Esophagus muscularis mucosa (tissue), 4 donors: ENCODE measurements around the gene KLK1. TPM values are rescaled to one million over a fixed set of nuclear protein-coding genes. Genes with fewer than 3 reads are reported as not detected.

ENCODE experiments used
- DNase-seq: peaks from one replicate; pipeline ENCODE4 v3.0.0-alpha.2; 2017; ENCODE audit errors: extremely low spot score
- H3K27ac ChIP-seq, 4 donors: fragments of 200-600 bp; sonication (generic); replicated peaks in 1 of 4; 1 replicate in 3 of 4; 2 replicates in 1 of 4; pipeline ENCODE4 v1.5.1; 2016 to 2019; ENCODE audit warnings: mild to moderate bottlenecking in 1 of 4
- H3K27me3 ChIP-seq, 4 donors: fragments of 200-600 bp; sonication (generic); one replicate each; pipeline versions ENCODE4 v1.5.1 to v1.6.0; 2016 to 2019
- H3K36me3 ChIP-seq, 4 donors: fragments of 200-600 bp; sonication (generic); one replicate each; pipeline ENCODE4 v1.5.1; 2016 to 2019
- H3K4me1 ChIP-seq, 4 donors: fragments of 200-600 bp; sonication (generic); one replicate each; pipeline ENCODE4 v1.5.1; 2016 to 2019
- H3K4me3 ChIP-seq, 4 donors: fragments of 200-600 bp; sonication (generic); 1 replicate in 2 of 4; 2 replicates in 2 of 4; pipeline ENCODE4 v1.5.1; 2016 to 2019; ENCODE audit warnings: mild to moderate bottlenecking in 4 of 4, moderate library complexity in 1 of 4
- H3K9me3 ChIP-seq, 4 donors: fragments of 200-600 bp; sonication (generic); 1 replicate in 3 of 4; 2 replicates in 1 of 4; pipeline ENCODE4 v1.5.1; 2016 to 2019
- CTCF ChIP-seq, 3 experiments: fragments of 200-600 bp in 2 of 3; fragments of 450-650 bp in 1 of 3; sonication (generic) in 2 of 3; IDR thresholded peaks; one replicate each; pipeline ENCODE4 v1.5.1; 2017 to 2019; ENCODE audit warnings: antibody characterized with exemption in 3 of 3, mild to moderate bottlenecking in 2 of 3, moderate library complexity in 1 of 3
- EP300 ChIP-seq: sonication (generic); formaldehyde crosslinking; IDR thresholded peaks from one replicate; pipeline ENCODE4 v1.6.1; 2017; ENCODE audit warnings: antibody characterized with exemption
- POLR2A ChIP-seq: fragments of 450-650 bp; IDR thresholded peaks from one replicate; pipeline ENCODE4 v1.6.1; 2017; ENCODE audit warnings: antibody characterized with exemption, moderate library complexity, mild to moderate bottlenecking, low read depth
- POLR2AphosphoS5 ChIP-seq, 2 donors: sonication (generic); formaldehyde crosslinking; IDR thresholded peaks; one replicate each; pipeline ENCODE4 v1.6.1; 2017; ENCODE audit warnings: antibody characterized with exemption in 2 of 2
- WGBS: methylation state at CpG from one replicate; pipeline ENCODE4 v1.1.5; 2018; 5-methylcytosine and 5-hydroxymethylcytosine counted together
- intact Hi-C: fragments of 100-400 bp; cut with DNase I; formaldehyde crosslinking; loops from one replicate; pipeline ENCODE4 v1.15.1; 2023
- total RNA-seq, 4 donors: library from RNA; depleted of rRNA; stranded (reverse); fragments of >200 nt; gene quantifications; one replicate each; pipeline versions ENCODE4 v1.1.0 to v1.2.1, GENCODE V29; 2016

Gene KLK1
- total RNA-seq, 4 donors from 2014 or later: not detected

- Histone ChIP-seq H3K36me3 (no peaks in the 10 kb centered on the region), H3K4me1 (no peaks in the 10 kb centered on the region), H3K27me3 (peaks cover 0 to 80% (median 10%) of the 10 kb centered on the region in 4 donors), H3K27ac (no peak overlapping the region), H3K9me3 (no peaks in the 10 kb centered on the region), H3K4me3 (no peak overlapping the region)
- no peak for DNase-seq
- TF ChIP-seq POLR2A (no peak), CTCF (IDR thresholded peaks at IDR 0.05) (no peak), POLR2AphosphoS5 (IDR thresholded peaks at IDR 0.05) (no peak), EP300 (no peak)
- WGBS: 49% methylated on average over 6 of the region's 6 CpGs
- intact Hi-C loops: no loop called here
These were observed 33.8 kb upstream of the KLK1 start for GRCh38 chr19:50857366-50857765.

GRCh38 chr19:50854636-50855410 lies 31.2 kb upstream of the KLK1 start, which contains the start of gene KLK3:
KLK3 (plus strand) TSS chr19:50854915; CDS start chr19:50854956, 41 bp downstream.
- Histone ChIP-seq H3K4me3 (no peak within 1 kb of the TSS), H3K9me3 (no peaks in the 10 kb centered on the region), H3K27me3 (peaks cover 0 to 84% (median 8%) of the 10 kb centered on the region in 4 donors), H3K4me1 (no peaks in the 10 kb centered on the region), H3K36me3 (no peaks in the 10 kb centered on the region), H3K27ac (no peak within 1 kb of the TSS)
- 60% methylated on average over 9 of the region's 9 CpGs for WGBS
- intact Hi-C loops: no loop called here
- TF ChIP-seq POLR2AphosphoS5 (IDR thresholded peaks at IDR 0.05) (no peak), CTCF (IDR thresholded peaks at IDR 0.05) (no peak), POLR2A (no peak), EP300 (no peak)
- no peak for DNase-seq

- H3K27me3 ChIP-seq: peaks cover 0 to 55% (median 0%) of the 10 kb centered on the region in 4 donors
- intact Hi-C loops: no loop called here
- TF ChIP-seq CTCF (IDR thresholded peaks at IDR 0.05) (no peak), POLR2AphosphoS5 (IDR thresholded peaks at IDR 0.05) (no peak), EP300 (no peak), POLR2A (no peak)
- 90% methylated on average over 4 of the region's 4 CpGs for WGBS
- no peak overlapping the region for H3K4me3 ChIP-seq
- H3K9me3 ChIP-seq: no peaks in the 10 kb centered on the region
- H3K36me3 ChIP-seq: no peaks in the 10 kb centered on the region
- no peak overlapping the region for H3K27ac ChIP-seq
- no peak for DNase-seq
- no peaks in the 10 kb centered on the region for H3K4me1 ChIP-seq
These were observed 28.0 kb upstream of the KLK1 start for GRCh38 chr19:50851620-50852019.

GRCh38 chr19:50850738-50851137 lies 27.2 kb upstream of the KLK1 start:
- Histone ChIP-seq H3K27me3 (peaks cover 0 to 46% (median 0%) of the 10 kb centered on the region in 4 donors), H3K4me1 (no peaks in the 10 kb centered on the region), H3K27ac (no peak overlapping the region), H3K9me3 (no peaks in the 10 kb centered on the region), H3K4me3 (no peak overlapping the region), H3K36me3 (no peaks in the 10 kb centered on the region)
- intact Hi-C loops: no loop called here
- no peak for DNase-seq
- WGBS: 56% methylated on average over 3 of the region's 3 CpGs
- TF ChIP-seq POLR2AphosphoS5 (IDR thresholded peaks at IDR 0.05) (no peak), POLR2A (no peak), CTCF (IDR thresholded peaks at IDR 0.05) (no peak), EP300 (no peak)
